ENCODE measurements around the gene CAB39L.
"Not testable (repeated sequence)": the region's sequence is repeated elsewhere in the genome, so short reads cannot be mapped to it uniquely, and the experiment has no call there.

CAB39L gene

GRCh38 chr13:49310251-49310650 is 133.6 kb downstream of the CAB39L start:
- no peak for DNase-seq (ENCODE audit: low read depth in 2 of 2)

GRCh38 chr13:49308921-49309408 is 134.9 kb downstream of the CAB39L start:
- no peak for DNase-seq (ENCODE audit: low read depth in 2 of 2)

- no peak for DNase-seq (ENCODE audit: low read depth in 2 of 2)
These were observed 135.6 kb downstream of the CAB39L start for GRCh38 chr13:49308097-49308875.

- no peak for DNase-seq (ENCODE audit: low read depth in 2 of 2)
These were observed 136.5 kb downstream of the CAB39L start for GRCh38 chr13:49307365-49307764.

- DNase-seq (ENCODE audit: low read depth in 2 of 2) = no peak
These were observed 138.0 kb downstream of the CAB39L start for GRCh38 chr13:49305792-49306425.

GRCh38 chr13:49304763-49305700 is 138.8 kb downstream of the CAB39L start:
- no peak for DNase-seq (ENCODE audit: low read depth in 2 of 2)

- DNase-seq (ENCODE audit: low read depth in 2 of 2) = no peak
These were observed 139.5 kb downstream of the CAB39L start for GRCh38 chr13:49304356-49304755.

GRCh38 chr13:49303533-49304252 is 140.2 kb downstream of the CAB39L start:
- DNase-seq (ENCODE audit: low read depth in 2 of 2) = no peak

- DNase-seq (ENCODE audit: low read depth in 2 of 2) = no peak
These were observed 141.0 kb downstream of the CAB39L start for GRCh38 chr13:49302817-49303216.

GRCh38 chr13:49302222-49302621 is 141.6 kb downstream of the CAB39L start:
- no peak for DNase-seq (ENCODE audit: low read depth in 2 of 2)

- DNase-seq (ENCODE audit: low read depth in 2 of 2) = peak; percentile 13 to 27
These were observed 142.9 kb downstream of the CAB39L start for GRCh38 chr13:49300739-49301589.

GRCh38 chr13:49300276-49300675 is 143.6 kb downstream of the CAB39L start:
- DNase-seq (ENCODE audit: low read depth in 2 of 2) = no peak

GRCh38 chr13:49298903-49299605 is 144.8 kb downstream of the CAB39L start:
- no peak for DNase-seq (ENCODE audit: low read depth in 2 of 2)

- no peak for DNase-seq (ENCODE audit: low read depth in 2 of 2)
These were observed 145.4 kb downstream of the CAB39L start for GRCh38 chr13:49298416-49298815.

GRCh38 chr13:49297338-49297737 is 146.5 kb downstream of the CAB39L start:
- no peak for DNase-seq (ENCODE audit: low read depth in 2 of 2)

- DNase-seq (ENCODE audit: low read depth in 2 of 2) = no peak
These were observed 147.2 kb downstream of the CAB39L start for GRCh38 chr13:49296659-49297058.

GRCh38 chr13:49295244-49295643 is 148.6 kb downstream of the CAB39L start:
- DNase-seq (ENCODE audit: low read depth in 2 of 2) = no peak

GRCh38 chr13:49294723-49295122 is 149.1 kb downstream of the CAB39L start:
- not testable (repeated sequence) for DNase-seq (ENCODE audit: low read depth in 2 of 2)

- DNase-seq (ENCODE audit: low read depth in 2 of 2) = no peak
These were observed 150.9 kb downstream of the CAB39L start for GRCh38 chr13:49292742-49293486.
